ENCODE results near the gene NDUFB7.

- TF ChIP-seq, protein P1, sequence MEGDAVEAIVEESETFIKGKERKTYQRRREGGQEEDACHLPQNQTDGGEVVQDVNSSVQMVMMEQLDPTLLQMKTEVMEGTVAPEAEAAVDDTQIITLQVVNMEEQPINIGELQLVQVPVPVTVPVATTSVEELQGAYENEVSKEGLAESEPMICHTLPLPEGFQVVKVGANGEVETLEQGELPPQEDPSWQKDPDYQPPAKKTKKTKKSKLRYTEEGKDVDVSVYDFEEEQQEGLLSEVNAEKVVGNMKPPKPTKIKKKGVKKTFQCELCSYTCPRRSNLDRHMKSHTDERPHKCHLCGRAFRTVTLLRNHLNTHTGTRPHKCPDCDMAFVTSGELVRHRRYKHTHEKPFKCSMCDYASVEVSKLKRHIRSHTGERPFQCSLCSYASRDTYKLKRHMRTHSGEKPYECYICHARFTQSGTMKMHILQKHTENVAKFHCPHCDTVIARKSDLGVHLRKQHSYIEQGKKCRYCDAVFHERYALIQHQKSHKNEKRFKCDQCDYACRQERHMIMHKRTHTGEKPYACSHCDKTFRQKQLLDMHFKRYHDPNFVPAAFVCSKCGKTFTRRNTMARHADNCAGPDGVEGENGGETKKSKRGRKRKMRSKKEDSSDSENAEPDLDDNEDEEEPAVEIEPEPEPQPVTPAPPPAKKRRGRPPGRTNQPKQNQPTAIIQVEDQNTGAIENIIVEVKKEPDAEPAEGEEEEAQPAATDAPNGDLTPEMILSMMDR (IDR thresholded peaks at IDR 0.05): no peak
- TF ChIP-seq POLR2A (IDR thresholded peaks at IDR 0.05): no peak
These were observed 5.2 kb downstream of the NDUFB7 start for GRCh38 chr19:14566712-14567077.

Data from thyroid gland (tissue), 4 donors.